Panc1 (cell line): ENCODE data around the gene TMTC1. TPM values are rescaled to one million over a fixed set of nuclear protein-coding genes. Genes with fewer than 3 reads are reported as not detected.

Source experiments
- ATAC-seq: fragments of 200-7000 bp; cut with Tn5 transposase; 2 replicates; pipeline ENCODE4 v1.9.1; 2020; ENCODE audit warnings: mild to moderate bottlenecking, moderate library complexity
- BruUV-seq: library from RNA; stranded (reverse); fragments of 400-500 nt; replicated peaks from 2 replicates; lab custom pipeline; 2021; lab: Mats Ljungman, UMichigan
- CTCF ChIA-PET: fragments of 300-600 bp; sonication (Branson Sonifier 250); formaldehyde crosslinking; loops from one replicate; lab custom pipeline; 2022; ENCODE audit warnings: antibody characterized with exemption; lab: Charles Lee
- POLR2A ChIA-PET: fragments of 300-600 bp; sonication (Branson Sonifier 250); formaldehyde crosslinking; loops from one replicate; lab custom pipeline; 2022; ENCODE audit warnings: antibody characterized with exemption; lab: Charles Lee
- DNase-seq: peaks from one replicate; pipeline ENCODE4 v3.0.0-alpha.2; 2010; ENCODE audit warnings: low read depth, low spot score
- H3K27ac ChIP-seq: 2 replicates; pipeline ENCODE4 v1.5.1; 2011; ENCODE audit warnings: mild to moderate bottlenecking, low read length, inconsistent platforms
- H3K27me3 ChIP-seq: fragments of 200-500 bp; sonication (Bioruptor generic); 2 replicates; pipeline ENCODE4 v1.6.0; 2014; ENCODE audit warnings: low read length, inconsistent platforms; ENCODE audit not compliant: control insufficient read depth, insufficient read depth
- H3K36me3 ChIP-seq: fragments of 200-500 bp; sonication (Bioruptor generic); 2 replicates; pipeline ENCODE4 v1.5.1; 2014; ENCODE audit warnings: inconsistent platforms, mild to moderate bottlenecking, low read length, moderate library complexity; ENCODE audit not compliant: control insufficient read depth, insufficient read depth
- H3K4me1 ChIP-seq: 2 replicates; pipeline ENCODE4 v1.5.1; 2011; ENCODE audit warnings: inconsistent platforms, mild to moderate bottlenecking, low read length, moderate library complexity; ENCODE audit not compliant: control insufficient read depth, insufficient read depth
- H3K4me3 ChIP-seq, 2 experiments: 2 replicates each; pipeline ENCODE4 v1.5.1; 2011 to 2012; ENCODE audit warnings: low read depth in 2 of 2, low read length in 2 of 2, mild to moderate bottlenecking in 2 of 2, inconsistent platforms in 1 of 2, moderate library complexity in 1 of 2
- H3K9me3 ChIP-seq: fragments of 200-500 bp; sonication (Bioruptor generic); 2 replicates; pipeline ENCODE4 v1.5.1; 2014; ENCODE audit warnings: low read depth, mild to moderate bottlenecking, inconsistent platforms, low read length, moderate library complexity; ENCODE audit not compliant: control insufficient read depth, insufficient read depth
- POLR2AphosphoS5 ChIP-seq: IDR thresholded peaks from 2 replicates; pipeline ENCODE4 v1.6.1; 2012; ENCODE audit warnings: mild to moderate bottlenecking, low read depth, low read length, moderate library complexity
- SIN3A ChIP-seq: IDR thresholded peaks from 2 replicates; pipeline ENCODE4 v1.6.1; 2012; ENCODE audit warnings: low read depth, mild to moderate bottlenecking, low read length, moderate library complexity, borderline replicate concordance; ENCODE audit not compliant: insufficient read depth
- TCF7L2 ChIP-seq: IDR thresholded peaks from 2 replicates; pipeline ENCODE4 v1.6.1; 2011; ENCODE audit warnings: mild to moderate bottlenecking, low read depth, low read length, inconsistent platforms
- in situ Hi-C: cut with HindIII; loops from 2 replicates; pipeline ENCODE4 v1.10.0; 2016; ENCODE audit warnings: low sequenced_read_pairs, low pct_unique_long_range_greater_than_20kb
- intact Hi-C: fragments of 100-400 bp; cut with micrococcal nuclease; formaldehyde crosslinking; loops from one replicate; pipeline ENCODE4 v1.10.0; 2022; ENCODE audit not compliant: unreplicated experiment
- total RNA-seq: library from RNA; stranded (reverse); gene quantifications from one replicate; pipeline ENCODE4 v1.2.1, GENCODE V29; 2021; ENCODE audit not compliant: unreplicated experiment
- TF ChIP-seq, protein P1 (sequence below), 2 experiments: IDR thresholded peaks; 2 replicates each; pipeline ENCODE4 v1.6.1; 2011 to 2012; ENCODE audit warnings: low read depth in 2 of 2, control low read depth in 1 of 2, low read length in 1 of 2, mild to moderate bottlenecking in 1 of 2, moderate library complexity in 1 of 2; ENCODE audit not compliant: insufficient read depth in 1 of 2
- TF ChIP-seq, protein P2 (sequence below): fragments of 450-650 bp; IDR thresholded peaks from 2 replicates; pipeline ENCODE4 v1.5.1; 2017; ENCODE audit warnings: mild to moderate bottlenecking

TMTC1 gene
- total RNA-seq, 1 experiment from 2014 or later, result 0.28 TPM

DNA sequence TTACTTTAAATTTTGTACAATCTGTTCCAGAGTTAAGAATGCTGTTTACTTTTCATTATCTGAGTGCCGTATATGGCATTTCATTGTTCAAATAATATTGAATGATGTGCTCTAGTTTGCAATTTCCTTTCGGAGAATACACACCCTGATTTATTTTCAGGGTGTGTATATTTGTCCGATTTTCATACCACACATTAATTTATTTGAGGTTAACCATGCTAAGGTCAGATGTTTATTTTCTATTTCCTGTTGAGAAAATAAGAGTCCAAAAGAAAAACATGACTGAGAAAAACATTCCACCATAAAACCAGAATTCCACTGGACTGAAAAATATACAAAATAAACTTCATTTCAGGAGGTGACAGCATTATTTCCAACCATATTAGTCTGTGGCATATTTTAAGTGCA lies 222.1 kb downstream of the TMTC1 start:
- POLR2A ChIA-PET, result no interaction called here
- CTCF ChIA-PET, result interaction anchor here (0.7 kb wide), 1 partner anchor 561 kb away, joined by 6 read pairs; no protein-coding TSS in a partner anchor
- H3K27me3 ChIP-seq, result peaks cover 14% of the 10 kb centered on the region
- DNase-seq, result no peak
- no peaks in the 10 kb centered on the region for H3K9me3 ChIP-seq
- in situ Hi-C loops (no loop called here), intact Hi-C loops (no loop called here)
- no peaks in the 10 kb centered on the region for H3K36me3 ChIP-seq
- H3K27ac ChIP-seq, result no peak overlapping the region
- BruUV-seq, result no TSS peak
- H3K4me1 ChIP-seq, result no peaks in the 10 kb centered on the region
- H3K4me3 ChIP-seq, result no peak overlapping the region
- ATAC-seq, result no peak
- TF ChIP-seq TCF7L2, result no peak
- TF ChIP-seq SIN3A, result no peak
- no peak for TF ChIP-seq POLR2AphosphoS5
- TF ChIP-seq, protein P1, sequence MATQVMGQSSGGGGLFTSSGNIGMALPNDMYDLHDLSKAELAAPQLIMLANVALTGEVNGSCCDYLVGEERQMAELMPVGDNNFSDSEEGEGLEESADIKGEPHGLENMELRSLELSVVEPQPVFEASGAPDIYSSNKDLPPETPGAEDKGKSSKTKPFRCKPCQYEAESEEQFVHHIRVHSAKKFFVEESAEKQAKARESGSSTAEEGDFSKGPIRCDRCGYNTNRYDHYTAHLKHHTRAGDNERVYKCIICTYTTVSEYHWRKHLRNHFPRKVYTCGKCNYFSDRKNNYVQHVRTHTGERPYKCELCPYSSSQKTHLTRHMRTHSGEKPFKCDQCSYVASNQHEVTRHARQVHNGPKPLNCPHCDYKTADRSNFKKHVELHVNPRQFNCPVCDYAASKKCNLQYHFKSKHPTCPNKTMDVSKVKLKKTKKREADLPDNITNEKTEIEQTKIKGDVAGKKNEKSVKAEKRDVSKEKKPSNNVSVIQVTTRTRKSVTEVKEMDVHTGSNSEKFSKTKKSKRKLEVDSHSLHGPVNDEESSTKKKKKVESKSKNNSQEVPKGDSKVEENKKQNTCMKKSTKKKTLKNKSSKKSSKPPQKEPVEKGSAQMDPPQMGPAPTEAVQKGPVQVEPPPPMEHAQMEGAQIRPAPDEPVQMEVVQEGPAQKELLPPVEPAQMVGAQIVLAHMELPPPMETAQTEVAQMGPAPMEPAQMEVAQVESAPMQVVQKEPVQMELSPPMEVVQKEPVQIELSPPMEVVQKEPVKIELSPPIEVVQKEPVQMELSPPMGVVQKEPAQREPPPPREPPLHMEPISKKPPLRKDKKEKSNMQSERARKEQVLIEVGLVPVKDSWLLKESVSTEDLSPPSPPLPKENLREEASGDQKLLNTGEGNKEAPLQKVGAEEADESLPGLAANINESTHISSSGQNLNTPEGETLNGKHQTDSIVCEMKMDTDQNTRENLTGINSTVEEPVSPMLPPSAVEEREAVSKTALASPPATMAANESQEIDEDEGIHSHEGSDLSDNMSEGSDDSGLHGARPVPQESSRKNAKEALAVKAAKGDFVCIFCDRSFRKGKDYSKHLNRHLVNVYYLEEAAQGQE (IDR thresholded peaks at IDR 0.05; ENCODE audit: insufficient read depth in 1 of 2, low read depth in 2 of 2, low read length in 1 of 2), result no peak
- TF ChIP-seq, protein P2, sequence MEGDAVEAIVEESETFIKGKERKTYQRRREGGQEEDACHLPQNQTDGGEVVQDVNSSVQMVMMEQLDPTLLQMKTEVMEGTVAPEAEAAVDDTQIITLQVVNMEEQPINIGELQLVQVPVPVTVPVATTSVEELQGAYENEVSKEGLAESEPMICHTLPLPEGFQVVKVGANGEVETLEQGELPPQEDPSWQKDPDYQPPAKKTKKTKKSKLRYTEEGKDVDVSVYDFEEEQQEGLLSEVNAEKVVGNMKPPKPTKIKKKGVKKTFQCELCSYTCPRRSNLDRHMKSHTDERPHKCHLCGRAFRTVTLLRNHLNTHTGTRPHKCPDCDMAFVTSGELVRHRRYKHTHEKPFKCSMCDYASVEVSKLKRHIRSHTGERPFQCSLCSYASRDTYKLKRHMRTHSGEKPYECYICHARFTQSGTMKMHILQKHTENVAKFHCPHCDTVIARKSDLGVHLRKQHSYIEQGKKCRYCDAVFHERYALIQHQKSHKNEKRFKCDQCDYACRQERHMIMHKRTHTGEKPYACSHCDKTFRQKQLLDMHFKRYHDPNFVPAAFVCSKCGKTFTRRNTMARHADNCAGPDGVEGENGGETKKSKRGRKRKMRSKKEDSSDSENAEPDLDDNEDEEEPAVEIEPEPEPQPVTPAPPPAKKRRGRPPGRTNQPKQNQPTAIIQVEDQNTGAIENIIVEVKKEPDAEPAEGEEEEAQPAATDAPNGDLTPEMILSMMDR, result no peak

DNA sequence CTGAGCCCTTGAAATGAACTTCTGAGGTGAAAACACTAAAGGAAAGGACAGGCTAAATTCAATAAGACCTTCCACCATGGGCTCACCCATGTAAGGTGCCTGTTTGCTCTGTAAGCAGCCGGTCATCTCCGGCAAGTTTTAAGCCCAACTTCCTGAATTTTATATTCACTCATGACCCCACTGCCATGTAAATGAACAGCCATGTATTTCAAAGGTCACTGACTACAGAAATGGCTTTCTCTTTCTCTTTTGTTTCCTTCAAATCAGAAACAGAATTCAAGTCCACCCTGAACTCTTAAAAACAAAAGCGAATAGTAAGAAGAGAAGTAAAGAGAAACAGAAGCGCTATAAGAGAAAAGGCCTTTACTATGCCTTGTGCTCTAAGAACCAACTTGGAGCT lies 224.5 kb downstream of the TMTC1 start:
- TF ChIP-seq, protein P1 (IDR thresholded peaks at IDR 0.05; ENCODE audit: insufficient read depth in 1 of 2, low read depth in 2 of 2, low read length in 1 of 2), result no peak
- Histone ChIP-seq H3K4me3 (no peak overlapping the region), H3K27me3 (peaks cover 14% of the 10 kb centered on the region), H3K27ac (no peak overlapping the region), H3K9me3 (no peaks in the 10 kb centered on the region), H3K4me1 (no peaks in the 10 kb centered on the region), H3K36me3 (no peaks in the 10 kb centered on the region)
- BruUV-seq, result no TSS peak
- intact Hi-C loops (no loop called here), in situ Hi-C loops (no loop called here)
- DNase-seq, result no peak
- ChIA-PET CTCF (no interaction called here), POLR2A (no interaction called here)
- ATAC-seq, result no peak
